SK-N-SH treated with all-trans-retinoic acid at 6 μM for 48 hours (cell line): ENCODE results near the gene HPGD.

Experiments used
- ATAC-seq: fragments of 200-7000 bp; cut with Tn5 transposase; 3 replicates; pipeline ENCODE4 v1.9.1; 2020; ENCODE audit warnings: mild to moderate bottlenecking, moderate library complexity
- ARNTL ChIP-seq: fragments of 450-650 bp; formaldehyde crosslinking; IDR thresholded peaks from 2 replicates; pipeline ENCODE4 v1.5.0; 2020; ENCODE audit warnings: low read depth, mild to moderate bottlenecking, moderate library complexity, borderline replicate concordance
- BACH2 ChIP-seq: fragments of 250-450 bp; sonication (Bioruptor Pico); IDR thresholded peaks from 2 replicates; pipeline ENCODE4 v1.9.0; 2021; ENCODE audit warnings: mild to moderate bottlenecking, borderline replicate concordance
- CSDC2 ChIP-seq: fragments of 250-450 bp; sonication (Bioruptor Pico); IDR thresholded peaks from 2 replicates; pipeline ENCODE4 v1.5.0; 2020; ENCODE audit warnings: mild to moderate bottlenecking, moderate library complexity
- GLIS3 ChIP-seq: fragments of 250-450 bp; sonication (Bioruptor Pico); IDR thresholded peaks from 2 replicates; pipeline ENCODE4 v1.5.0; 2020; ENCODE audit warnings: mild to moderate bottlenecking, moderate library complexity
- OSR1 ChIP-seq: fragments of 250-450 bp; sonication (Bioruptor Pico); IDR thresholded peaks from 2 replicates; pipeline ENCODE4 v1.8.0; 2022; ENCODE audit warnings: moderate library complexity, mild to moderate bottlenecking, inconsistent platforms
- PPARA ChIP-seq: fragments of 250-450 bp; sonication (Bioruptor Pico); IDR thresholded peaks from 2 replicates; pipeline ENCODE4 v1.5.0; 2020; ENCODE audit warnings: mild to moderate bottlenecking, borderline replicate concordance
- RARB ChIP-seq: fragments of 250-450 bp; sonication (Bioruptor Pico); IDR thresholded peaks from 2 replicates; pipeline ENCODE4 v1.8.0; 2021; ENCODE audit warnings: mild to moderate bottlenecking, moderate library complexity
- SNAI2 ChIP-seq: fragments of 250-450 bp; sonication (Bioruptor Pico); IDR thresholded peaks from 2 replicates; pipeline ENCODE4 v1.5.0; 2020; ENCODE audit warnings: mild to moderate bottlenecking, moderate library complexity
- TCF4 ChIP-seq: fragments of 250-450 bp; sonication (Bioruptor Pico); IDR thresholded peaks from 2 replicates; pipeline ENCODE4 v1.8.0; 2021; ENCODE audit warnings: mild to moderate bottlenecking, moderate library complexity, borderline replicate concordance
- TOX ChIP-seq: fragments of 250-450 bp; sonication (Bioruptor Pico); IDR thresholded peaks from 2 replicates; pipeline ENCODE4 v1.8.0; 2021; ENCODE audit warnings: mild to moderate bottlenecking, moderate library complexity, borderline replicate concordance
- ZC3H10 ChIP-seq: fragments of 250-450 bp; sonication (Bioruptor Pico); IDR thresholded peaks from 2 replicates; pipeline ENCODE4 v1.5.1; 2021; ENCODE audit warnings: mild to moderate bottlenecking, moderate library complexity
- ZFP3 ChIP-seq: fragments of 250-450 bp; sonication (Bioruptor Pico); IDR thresholded peaks from 2 replicates; pipeline ENCODE4 v1.5.0; 2020; ENCODE audit warnings: mild to moderate bottlenecking, moderate library complexity
- ZFP30 ChIP-seq: fragments of 450-650 bp; formaldehyde crosslinking; IDR thresholded peaks from 2 replicates; pipeline ENCODE4 v1.5.0; 2022; ENCODE audit warnings: mild to moderate bottlenecking, moderate library complexity
- ZNF565 ChIP-seq: fragments of 450-650 bp; formaldehyde crosslinking; conservative IDR thresholded peaks from 2 replicates; pipeline ENCODE4 v1.5.0; 2020; ENCODE audit warnings: low read depth, mild to moderate bottlenecking, moderate library complexity
- ZNF8 ChIP-seq: fragments of 450-650 bp; formaldehyde crosslinking; IDR thresholded peaks from 2 replicates; pipeline ENCODE4 v1.5.0; 2020; ENCODE audit warnings: mild to moderate bottlenecking, moderate library complexity
- TF ChIP-seq, protein P1 (sequence below): fragments of 250-450 bp; sonication (Bioruptor Pico); IDR thresholded peaks from 2 replicates; pipeline ENCODE4 v1.5.1; 2020; ENCODE audit warnings: low read depth, mild to moderate bottlenecking, moderate library complexity
- TF ChIP-seq, protein P2 (sequence below): fragments of 250-450 bp; sonication (Bioruptor Pico); IDR thresholded peaks from 2 replicates; pipeline ENCODE4 v1.8.0; 2020; ENCODE audit warnings: mild to moderate bottlenecking, moderate library complexity, borderline replicate concordance
- TF ChIP-seq, protein P3 (sequence below): fragments of 250-450 bp; sonication (Bioruptor Pico); IDR thresholded peaks from 2 replicates; pipeline ENCODE4 v1.5.0; 2020; ENCODE audit warnings: mild to moderate bottlenecking, moderate library complexity
- TF ChIP-seq, protein P4 (sequence below): fragments of 250-450 bp; sonication (Bioruptor Pico); IDR thresholded peaks from 2 replicates; pipeline ENCODE4 v1.5.1; 2021; ENCODE audit warnings: mild to moderate bottlenecking, moderate library complexity
- TF ChIP-seq, protein P5 (sequence below): fragments of 250-450 bp; sonication (Bioruptor Pico); IDR thresholded peaks from 2 replicates; pipeline ENCODE4 v1.8.0; 2021; ENCODE audit warnings: low read depth, mild to moderate bottlenecking, moderate library complexity, borderline replicate concordance

HPGD gene

DNA sequence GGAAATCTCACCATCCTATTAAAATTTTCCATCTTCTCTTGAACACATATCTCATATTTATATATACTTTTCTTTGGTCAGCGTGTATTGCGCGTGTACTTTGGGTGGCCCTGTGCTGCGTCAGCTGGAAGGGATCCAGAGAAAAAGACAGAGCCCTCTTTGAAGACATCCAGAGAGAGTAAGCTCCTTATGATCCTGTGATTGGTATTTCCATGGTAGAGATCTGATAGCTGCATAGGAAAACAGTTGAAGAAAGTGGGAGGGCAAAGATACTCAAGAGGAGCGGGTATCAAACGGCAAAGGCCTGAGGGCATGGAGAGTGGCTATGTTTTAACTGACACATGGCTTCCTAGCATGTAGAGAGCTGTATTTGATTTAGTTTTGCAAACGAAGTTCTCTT, 4.4 kb upstream of the HPGD start:
- TF ChIP-seq ARNTL (CRISPR knock-in tag) (no peak), GLIS3 (CRISPR knock-in tag) (no peak), ZNF8 (no peak), ZNF565 (no peak), ZFP30 (CRISPR knock-in tag) (no peak), BACH2 (CRISPR knock-in tag) (no peak), TOX (CRISPR knock-in tag) (no peak), OSR1 (no peak), RARB (CRISPR knock-in tag) (no peak), CSDC2 (no peak), SNAI2 (no peak), ZFP3 (CRISPR knock-in tag) (no peak), PPARA (CRISPR knock-in tag) (no peak), ZC3H10 (CRISPR knock-in tag) (no peak), TCF4 (CRISPR knock-in tag) (no peak)
- TF ChIP-seq, protein P1, sequence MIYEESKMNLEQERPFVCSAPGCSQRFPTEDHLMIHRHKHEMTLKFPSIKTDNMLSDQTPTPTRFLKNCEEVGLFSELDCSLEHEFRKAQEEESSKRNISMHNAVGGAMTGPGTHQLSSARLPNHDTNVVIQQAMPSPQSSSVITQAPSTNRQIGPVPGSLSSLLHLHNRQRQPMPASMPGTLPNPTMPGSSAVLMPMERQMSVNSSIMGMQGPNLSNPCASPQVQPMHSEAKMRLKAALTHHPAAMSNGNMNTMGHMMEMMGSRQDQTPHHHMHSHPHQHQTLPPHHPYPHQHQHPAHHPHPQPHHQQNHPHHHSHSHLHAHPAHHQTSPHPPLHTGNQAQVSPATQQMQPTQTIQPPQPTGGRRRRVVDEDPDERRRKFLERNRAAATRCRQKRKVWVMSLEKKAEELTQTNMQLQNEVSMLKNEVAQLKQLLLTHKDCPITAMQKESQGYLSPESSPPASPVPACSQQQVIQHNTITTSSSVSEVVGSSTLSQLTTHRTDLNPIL (CRISPR knock-in tag) = no peak
- TF ChIP-seq, protein P2, sequence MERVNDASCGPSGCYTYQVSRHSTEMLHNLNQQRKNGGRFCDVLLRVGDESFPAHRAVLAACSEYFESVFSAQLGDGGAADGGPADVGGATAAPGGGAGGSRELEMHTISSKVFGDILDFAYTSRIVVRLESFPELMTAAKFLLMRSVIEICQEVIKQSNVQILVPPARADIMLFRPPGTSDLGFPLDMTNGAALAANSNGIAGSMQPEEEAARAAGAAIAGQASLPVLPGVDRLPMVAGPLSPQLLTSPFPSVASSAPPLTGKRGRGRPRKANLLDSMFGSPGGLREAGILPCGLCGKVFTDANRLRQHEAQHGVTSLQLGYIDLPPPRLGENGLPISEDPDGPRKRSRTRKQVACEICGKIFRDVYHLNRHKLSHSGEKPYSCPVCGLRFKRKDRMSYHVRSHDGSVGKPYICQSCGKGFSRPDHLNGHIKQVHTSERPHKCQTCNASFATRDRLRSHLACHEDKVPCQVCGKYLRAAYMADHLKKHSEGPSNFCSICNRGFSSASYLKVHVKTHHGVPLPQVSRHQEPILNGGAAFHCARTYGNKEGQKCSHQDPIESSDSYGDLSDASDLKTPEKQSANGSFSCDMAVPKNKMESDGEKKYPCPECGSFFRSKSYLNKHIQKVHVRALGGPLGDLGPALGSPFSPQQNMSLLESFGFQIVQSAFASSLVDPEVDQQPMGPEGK (CRISPR knock-in tag) = no peak
- TF ChIP-seq, protein P3, sequence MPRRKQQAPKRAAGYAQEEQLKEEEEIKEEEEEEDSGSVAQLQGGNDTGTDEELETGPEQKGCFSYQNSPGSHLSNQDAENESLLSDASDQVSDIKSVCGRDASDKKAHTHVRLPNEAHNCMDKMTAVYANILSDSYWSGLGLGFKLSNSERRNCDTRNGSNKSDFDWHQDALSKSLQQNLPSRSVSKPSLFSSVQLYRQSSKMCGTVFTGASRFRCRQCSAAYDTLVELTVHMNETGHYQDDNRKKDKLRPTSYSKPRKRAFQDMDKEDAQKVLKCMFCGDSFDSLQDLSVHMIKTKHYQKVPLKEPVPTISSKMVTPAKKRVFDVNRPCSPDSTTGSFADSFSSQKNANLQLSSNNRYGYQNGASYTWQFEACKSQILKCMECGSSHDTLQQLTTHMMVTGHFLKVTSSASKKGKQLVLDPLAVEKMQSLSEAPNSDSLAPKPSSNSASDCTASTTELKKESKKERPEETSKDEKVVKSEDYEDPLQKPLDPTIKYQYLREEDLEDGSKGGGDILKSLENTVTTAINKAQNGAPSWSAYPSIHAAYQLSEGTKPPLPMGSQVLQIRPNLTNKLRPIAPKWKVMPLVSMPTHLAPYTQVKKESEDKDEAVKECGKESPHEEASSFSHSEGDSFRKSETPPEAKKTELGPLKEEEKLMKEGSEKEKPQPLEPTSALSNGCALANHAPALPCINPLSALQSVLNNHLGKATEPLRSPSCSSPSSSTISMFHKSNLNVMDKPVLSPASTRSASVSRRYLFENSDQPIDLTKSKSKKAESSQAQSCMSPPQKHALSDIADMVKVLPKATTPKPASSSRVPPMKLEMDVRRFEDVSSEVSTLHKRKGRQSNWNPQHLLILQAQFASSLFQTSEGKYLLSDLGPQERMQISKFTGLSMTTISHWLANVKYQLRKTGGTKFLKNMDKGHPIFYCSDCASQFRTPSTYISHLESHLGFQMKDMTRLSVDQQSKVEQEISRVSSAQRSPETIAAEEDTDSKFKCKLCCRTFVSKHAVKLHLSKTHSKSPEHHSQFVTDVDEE = no peak
- TF ChIP-seq, protein P4, sequence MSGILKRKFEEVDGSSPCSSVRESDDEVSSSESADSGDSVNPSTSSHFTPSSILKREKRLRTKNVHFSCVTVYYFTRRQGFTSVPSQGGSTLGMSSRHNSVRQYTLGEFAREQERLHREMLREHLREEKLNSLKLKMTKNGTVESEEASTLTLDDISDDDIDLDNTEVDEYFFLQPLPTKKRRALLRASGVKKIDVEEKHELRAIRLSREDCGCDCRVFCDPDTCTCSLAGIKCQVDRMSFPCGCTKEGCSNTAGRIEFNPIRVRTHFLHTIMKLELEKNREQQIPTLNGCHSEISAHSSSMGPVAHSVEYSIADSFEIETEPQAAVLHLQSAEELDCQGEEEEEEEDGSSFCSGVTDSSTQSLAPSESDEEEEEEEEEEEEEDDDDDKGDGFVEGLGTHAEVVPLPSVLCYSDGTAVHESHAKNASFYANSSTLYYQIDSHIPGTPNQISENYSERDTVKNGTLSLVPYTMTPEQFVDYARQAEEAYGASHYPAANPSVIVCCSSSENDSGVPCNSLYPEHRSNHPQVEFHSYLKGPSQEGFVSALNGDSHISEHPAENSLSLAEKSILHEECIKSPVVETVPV (CRISPR knock-in tag) = no peak
- TF ChIP-seq, protein P5, sequence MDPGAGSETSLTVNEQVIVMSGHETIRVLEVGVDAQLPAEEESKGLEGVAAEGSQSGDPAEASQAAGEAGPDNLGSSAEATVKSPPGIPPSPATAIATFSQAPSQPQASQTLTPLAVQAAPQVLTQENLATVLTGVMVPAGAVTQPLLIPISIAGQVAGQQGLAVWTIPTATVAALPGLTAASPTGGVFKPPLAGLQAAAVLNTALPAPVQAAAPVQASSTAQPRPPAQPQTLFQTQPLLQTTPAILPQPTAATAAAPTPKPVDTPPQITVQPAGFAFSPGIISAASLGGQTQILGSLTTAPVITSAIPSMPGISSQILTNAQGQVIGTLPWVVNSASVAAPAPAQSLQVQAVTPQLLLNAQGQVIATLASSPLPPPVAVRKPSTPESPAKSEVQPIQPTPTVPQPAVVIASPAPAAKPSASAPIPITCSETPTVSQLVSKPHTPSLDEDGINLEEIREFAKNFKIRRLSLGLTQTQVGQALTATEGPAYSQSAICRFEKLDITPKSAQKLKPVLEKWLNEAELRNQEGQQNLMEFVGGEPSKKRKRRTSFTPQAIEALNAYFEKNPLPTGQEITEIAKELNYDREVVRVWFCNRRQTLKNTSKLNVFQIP (CRISPR knock-in tag) = no peak
- TF ChIP-seq, all 23 proteins: peak for 0
- no peak for ATAC-seq

DNA sequence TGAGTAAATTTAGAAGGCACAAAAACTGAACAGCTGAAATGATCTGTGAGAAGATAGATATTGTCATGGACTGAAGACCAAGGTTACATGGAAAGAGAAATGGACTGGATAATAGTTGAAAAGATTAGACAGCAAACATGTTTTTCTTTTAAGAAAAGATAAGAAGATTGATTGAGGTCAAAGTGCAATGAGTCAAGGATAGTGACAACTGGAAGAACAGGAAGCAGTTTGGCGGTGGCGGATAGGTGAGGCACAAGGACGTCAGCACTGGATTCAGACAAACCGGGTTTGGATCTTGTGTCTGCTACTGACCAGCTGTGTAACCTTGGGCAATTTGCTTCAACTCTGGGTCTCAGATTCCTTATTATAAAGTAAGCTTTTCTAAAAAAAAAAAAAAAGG, 2.0 kb upstream of the HPGD start:
- ATAC-seq = no peak
- TF ChIP-seq PPARA (CRISPR knock-in tag) (no peak), ZFP30 (CRISPR knock-in tag) (no peak), ZC3H10 (CRISPR knock-in tag) (no peak), ZFP3 (CRISPR knock-in tag) (no peak), CSDC2 (no peak), BACH2 (CRISPR knock-in tag) (no peak)
- TF ChIP-seq, protein P3 = no peak
